SK-N-MC (cell line): ENCODE measurements around the gene CAMSAP2.

Source experiments
- DNase-seq: peaks from one replicate; pipeline ENCODE4 v3.0.0-alpha.2; 2011; ENCODE audit warnings: low read depth, low spot score
- H3K27ac ChIP-seq: fragments of 200-600 bp; sonication (generic); 2 replicates; pipeline ENCODE4 v1.5.1; 2016; ENCODE audit warnings: mixed run types
- H3K36me3 ChIP-seq: fragments of 200-600 bp; sonication (generic); 2 replicates; pipeline ENCODE4 v1.6.1; 2017; ENCODE audit warnings: antibody characterized with exemption, low read length, mixed read lengths; ENCODE audit not compliant: insufficient read depth
- H3K4me3 ChIP-seq: fragments of 200-600 bp; sonication (generic); 2 replicates; pipeline ENCODE4 v1.5.1; 2016
- H3K9ac ChIP-seq: fragments of 200-600 bp; sonication (generic); 2 replicates; pipeline ENCODE4 v1.8.0; 2017; ENCODE audit warnings: mixed run types, mixed read lengths; ENCODE audit not compliant: insufficient read length
- H3K9me3 ChIP-seq: fragments of 200-600 bp; sonication (generic); 2 replicates; pipeline ENCODE4 v1.6.1; 2017; ENCODE audit warnings: low read depth, mild to moderate bottlenecking, antibody characterized with exemption, low read length, moderate library complexity, mixed read lengths
- EZH2 ChIP-seq: fragments of 200-600 bp; sonication (generic); IDR thresholded peaks from one replicate; pipeline ENCODE4 v1.6.1; 2017; ENCODE audit warnings: antibody characterized with exemption
- FOXP2 ChIP-seq: optimal IDR thresholded peaks from 2 replicates; pipeline ENCODE3; 2011; ENCODE audit warnings: mild to moderate bottlenecking, moderate library complexity; ENCODE audit not compliant: insufficient read depth; ENCODE audit errors: extremely low read length, control extremely low read depth
- POLR2AphosphoS5 ChIP-seq: IDR thresholded peaks from 2 replicates; pipeline ENCODE4 v1.6.1; 2012; ENCODE audit warnings: mild to moderate bottlenecking, low read depth, low read length, borderline replicate concordance

Gene CAMSAP2

DNA sequence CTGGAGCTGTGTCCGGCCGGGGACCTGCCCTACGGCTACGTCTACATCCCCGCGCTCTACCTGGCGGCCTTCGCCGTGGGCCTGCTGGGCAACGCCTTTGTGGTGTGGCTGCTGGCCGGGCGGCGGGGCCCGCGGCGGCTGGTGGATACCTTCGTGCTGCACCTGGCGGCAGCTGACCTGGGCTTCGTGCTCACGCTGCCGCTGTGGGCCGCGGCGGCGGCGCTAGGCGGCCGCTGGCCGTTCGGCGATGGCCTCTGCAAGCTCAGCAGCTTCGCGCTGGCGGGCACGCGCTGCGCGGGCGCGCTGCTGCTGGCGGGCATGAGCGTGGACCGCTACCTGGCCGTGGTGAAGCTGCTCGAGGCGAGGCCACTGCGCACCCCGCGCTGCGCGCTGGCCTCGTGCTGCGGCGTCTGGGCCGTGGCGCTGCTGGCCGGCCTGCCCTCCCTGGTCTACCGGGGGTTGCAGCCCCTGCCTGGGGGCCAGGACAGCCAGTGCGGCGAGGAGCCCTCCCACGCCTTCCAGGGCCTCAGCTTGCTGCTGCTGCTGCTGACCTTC lies 134.5 kb downstream of the CAMSAP2 start:
- Histone ChIP-seq H3K9ac (no peak overlapping the region), H3K36me3 (no peaks in the 10 kb centered on the region), H3K27ac (no peak overlapping the region), H3K9me3 (no peaks in the 10 kb centered on the region), H3K4me3 (no peak overlapping the region)
- no peak for TF ChIP-seq FOXP2
- no peak for TF ChIP-seq POLR2AphosphoS5
- no peak for TF ChIP-seq EZH2
- DNase-seq: no peak

DNA sequence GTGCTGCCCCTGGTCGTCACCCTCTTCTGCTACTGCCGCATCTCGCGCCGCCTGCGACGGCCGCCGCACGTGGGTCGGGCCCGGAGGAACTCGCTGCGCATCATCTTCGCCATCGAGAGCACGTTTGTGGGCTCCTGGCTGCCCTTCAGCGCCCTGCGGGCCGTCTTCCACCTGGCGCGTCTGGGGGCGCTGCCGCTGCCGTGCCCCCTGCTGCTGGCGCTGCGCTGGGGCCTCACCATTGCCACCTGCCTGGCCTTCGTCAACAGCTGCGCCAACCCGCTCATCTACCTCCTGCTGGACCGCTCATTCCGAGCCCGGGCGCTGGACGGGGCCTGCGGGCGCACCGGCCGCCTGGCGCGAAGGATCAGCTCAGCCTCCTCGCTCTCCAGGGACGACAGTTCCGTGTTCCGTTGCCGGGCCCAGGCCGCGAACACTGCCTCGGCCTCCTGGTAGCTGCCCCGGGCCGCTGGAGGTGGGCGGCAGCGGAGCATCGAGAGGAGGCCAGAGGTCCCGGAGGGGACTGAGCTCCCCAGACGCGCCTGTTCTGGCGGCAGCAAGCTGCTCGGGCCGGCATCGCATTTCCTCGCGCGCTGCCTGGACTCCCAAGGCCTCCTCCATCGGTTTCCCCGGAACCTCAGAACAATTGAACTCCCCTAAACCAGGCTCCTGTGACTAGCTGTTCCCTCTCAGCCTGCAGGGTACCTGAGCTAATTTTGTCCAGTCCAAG lies 135.1 kb downstream of the CAMSAP2 start:
- H3K36me3 ChIP-seq: no peaks in the 10 kb centered on the region
- no peak for TF ChIP-seq POLR2AphosphoS5
- no peak for TF ChIP-seq FOXP2
- TF ChIP-seq EZH2: no peak
- no peak overlapping the region for H3K27ac ChIP-seq
- H3K9me3 ChIP-seq: no peaks in the 10 kb centered on the region
- H3K9ac ChIP-seq: no peak overlapping the region
- H3K4me3 ChIP-seq: no peak overlapping the region
- no peak for DNase-seq

DNA sequence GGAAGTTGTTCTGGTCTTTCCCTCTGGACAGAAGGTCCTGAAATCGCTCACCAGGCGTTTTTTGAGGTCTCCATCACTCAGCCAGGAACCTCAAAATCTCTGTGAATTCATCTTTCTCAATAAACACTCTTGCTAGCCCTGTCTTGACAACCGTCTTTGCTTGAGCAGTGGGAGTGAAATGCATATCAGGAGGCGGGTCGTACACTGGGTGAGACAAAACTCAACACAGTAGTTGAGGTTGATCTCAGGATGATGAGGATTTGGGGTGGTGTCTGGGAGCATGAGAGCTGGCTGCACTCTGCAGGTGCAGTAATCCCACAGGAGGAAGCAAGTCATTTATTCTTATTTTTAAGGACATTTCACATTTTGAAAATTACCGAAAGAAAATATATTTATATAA lies 136.0 kb downstream of the CAMSAP2 start:
- Histone ChIP-seq H3K9ac (no peak overlapping the region), H3K36me3 (no peaks in the 10 kb centered on the region), H3K9me3 (no peaks in the 10 kb centered on the region), H3K4me3 (no peak overlapping the region), H3K27ac (no peak overlapping the region)
- DNase-seq: no peak
- no peak for TF ChIP-seq EZH2
- no peak for TF ChIP-seq POLR2AphosphoS5
- no peak for TF ChIP-seq FOXP2

DNA sequence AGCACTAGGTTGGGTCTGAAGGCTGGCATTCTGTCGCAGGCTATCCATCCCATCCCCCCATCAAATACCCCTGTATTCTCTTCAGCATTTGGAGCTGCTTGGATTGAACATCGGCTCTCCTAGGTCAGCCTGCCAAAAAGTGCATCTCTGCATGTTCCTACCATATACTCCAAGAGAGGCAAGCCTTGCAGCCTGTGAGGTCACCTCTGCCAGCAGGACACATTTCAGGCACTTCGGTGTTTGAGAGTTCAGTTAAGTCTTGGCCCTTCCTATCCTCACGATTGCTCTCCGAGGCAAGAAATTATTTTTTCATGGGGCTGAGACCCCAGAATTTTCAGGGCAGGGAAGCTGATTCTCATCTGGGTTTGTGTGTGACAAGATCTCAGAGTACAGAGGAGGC lies 136.7 kb downstream of the CAMSAP2 start:
- Histone ChIP-seq H3K36me3 (no peaks in the 10 kb centered on the region), H3K27ac (no peak overlapping the region), H3K9me3 (no peaks in the 10 kb centered on the region), H3K4me3 (no peak overlapping the region), H3K9ac (no peak overlapping the region)
- DNase-seq: no peak
- TF ChIP-seq FOXP2 (no peak), POLR2AphosphoS5 (no peak), EZH2 (no peak)

DNA sequence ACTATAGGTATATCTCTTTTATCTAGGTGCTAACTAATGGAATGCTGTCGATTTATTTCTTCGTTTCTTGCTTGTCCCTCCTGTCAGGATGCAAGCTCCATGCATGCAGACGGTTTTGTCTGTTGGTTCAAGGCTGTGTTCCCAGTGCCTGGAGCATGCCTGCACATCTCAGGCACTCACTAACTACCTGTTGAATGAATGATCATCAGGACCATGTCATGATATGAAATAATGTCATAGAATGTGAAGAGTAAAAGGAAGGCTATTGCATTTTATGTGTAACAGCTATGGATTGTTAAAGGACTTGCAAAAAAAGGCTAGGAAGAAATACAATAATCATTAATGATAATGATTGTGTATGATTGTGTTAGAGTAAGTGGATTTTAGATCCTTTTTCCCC lies 138.3 kb downstream of the CAMSAP2 start:
- Histone ChIP-seq H3K9me3 (no peaks in the 10 kb centered on the region), H3K9ac (no peak overlapping the region), H3K27ac (no peak overlapping the region), H3K36me3 (no peaks in the 10 kb centered on the region), H3K4me3 (no peak overlapping the region)
- DNase-seq: no peak
- TF ChIP-seq FOXP2 (no peak), POLR2AphosphoS5 (no peak), EZH2 (no peak)

DNA sequence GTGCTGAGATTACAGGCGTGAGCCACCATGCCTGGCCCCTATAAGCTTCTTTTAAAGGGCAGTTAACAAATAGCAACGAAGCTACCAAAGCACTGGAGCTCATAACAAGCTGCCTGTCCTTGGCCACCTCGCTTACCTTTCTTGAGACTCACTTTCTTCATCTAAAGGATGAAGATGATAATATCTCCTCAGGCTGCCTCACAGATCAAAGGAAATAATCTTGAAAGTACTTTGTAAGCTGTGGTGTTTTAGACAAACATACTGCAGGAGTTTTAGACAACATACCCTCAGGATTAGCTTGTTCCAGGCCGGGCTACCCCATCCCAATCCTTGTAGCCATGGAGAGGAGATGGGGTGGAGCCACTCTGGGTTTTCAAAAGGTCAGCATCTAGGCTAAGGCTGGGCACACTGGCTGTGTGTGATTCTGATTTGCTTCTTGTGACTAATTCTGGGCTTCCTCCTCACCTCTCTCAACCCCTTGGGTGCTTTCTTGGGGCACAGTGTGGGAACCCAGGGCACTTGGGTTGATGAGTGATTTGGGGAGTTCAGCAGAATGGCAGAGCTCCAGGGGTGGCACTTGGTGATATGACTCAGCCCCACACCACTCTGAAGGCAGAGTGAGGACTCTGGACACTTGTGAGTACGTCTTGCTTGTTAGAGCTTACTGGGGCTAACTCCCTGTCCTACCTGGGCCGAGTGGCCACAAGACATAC lies 139.3 kb downstream of the CAMSAP2 start:
- TF ChIP-seq POLR2AphosphoS5 (no peak), FOXP2 (no peak), EZH2 (no peak)
- H3K9ac ChIP-seq: no peak overlapping the region
- H3K27ac ChIP-seq: no peak overlapping the region
- no peaks in the 10 kb centered on the region for H3K9me3 ChIP-seq
- DNase-seq: no peak
- no peak overlapping the region for H3K4me3 ChIP-seq
- no peaks in the 10 kb centered on the region for H3K36me3 ChIP-seq

DNA sequence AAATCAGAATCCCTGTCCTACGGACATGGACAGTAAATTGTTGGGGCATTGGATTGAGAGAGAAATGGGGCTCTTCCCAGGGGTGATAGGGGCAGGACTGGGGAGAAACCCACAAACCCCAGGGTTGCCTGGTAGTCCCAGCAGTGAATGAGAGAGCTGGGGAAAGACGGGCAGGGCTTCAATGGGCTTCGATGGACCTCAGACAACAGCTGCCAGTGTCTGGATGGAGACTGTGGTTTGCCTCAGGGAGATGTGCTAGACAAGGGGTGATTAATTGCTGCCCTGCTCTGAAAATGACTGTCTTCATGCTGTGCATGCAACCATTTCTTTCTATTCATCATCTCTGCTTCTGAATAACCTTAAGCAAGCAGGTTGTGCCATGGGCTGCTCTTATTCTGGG lies 141.5 kb downstream of the CAMSAP2 start:
- H3K4me3 ChIP-seq: no peak overlapping the region
- H3K27ac ChIP-seq: no peak overlapping the region
- H3K9ac ChIP-seq: no peak overlapping the region
- no peaks in the 10 kb centered on the region for H3K9me3 ChIP-seq
- no peak for TF ChIP-seq POLR2AphosphoS5
- TF ChIP-seq EZH2: no peak
- no peak for TF ChIP-seq FOXP2
- H3K36me3 ChIP-seq: no peaks in the 10 kb centered on the region
- no peak for DNase-seq

DNA sequence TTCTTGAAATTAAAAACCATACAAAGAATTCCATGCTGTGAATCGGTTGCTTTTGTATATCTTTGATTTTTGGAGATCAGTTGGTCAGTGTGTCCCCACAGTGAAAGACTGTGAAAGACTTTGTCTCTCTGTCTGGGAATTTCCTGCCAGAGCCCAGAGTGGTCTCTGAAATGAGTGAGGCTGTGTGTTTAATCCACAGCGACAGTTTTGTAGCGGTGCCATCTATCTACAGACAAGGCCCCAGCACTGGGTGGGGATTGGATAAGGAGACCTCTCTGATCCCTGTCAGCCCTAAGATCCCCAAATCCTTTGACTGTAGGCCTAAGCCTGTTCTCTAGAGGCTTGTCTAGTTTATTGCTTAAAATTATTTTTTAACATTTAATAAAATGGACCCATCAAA lies 144.4 kb downstream of the CAMSAP2 start:
- H3K9ac ChIP-seq: no peak overlapping the region
- no peak overlapping the region for H3K27ac ChIP-seq
- H3K4me3 ChIP-seq: no peak overlapping the region
- no peaks in the 10 kb centered on the region for H3K9me3 ChIP-seq
- TF ChIP-seq EZH2 (no peak), POLR2AphosphoS5 (no peak), FOXP2 (no peak)
- no peaks in the 10 kb centered on the region for H3K36me3 ChIP-seq
- DNase-seq: no peak
